OCI-M2 (cell line): ENCODE measurements around the gene PLPPR4.
"Not testable (repeated sequence)": the region's sequence is repeated elsewhere in the genome, so short reads cannot be mapped to it uniquely, and the experiment has no call there.

Source experiments
- DNase-seq: peaks from one replicate; lab custom pipeline; 2025; ENCODE audit not compliant: unreplicated experiment; lab: John Stamatoyannopoulos, UW

PLPPR4 gene

DNA sequence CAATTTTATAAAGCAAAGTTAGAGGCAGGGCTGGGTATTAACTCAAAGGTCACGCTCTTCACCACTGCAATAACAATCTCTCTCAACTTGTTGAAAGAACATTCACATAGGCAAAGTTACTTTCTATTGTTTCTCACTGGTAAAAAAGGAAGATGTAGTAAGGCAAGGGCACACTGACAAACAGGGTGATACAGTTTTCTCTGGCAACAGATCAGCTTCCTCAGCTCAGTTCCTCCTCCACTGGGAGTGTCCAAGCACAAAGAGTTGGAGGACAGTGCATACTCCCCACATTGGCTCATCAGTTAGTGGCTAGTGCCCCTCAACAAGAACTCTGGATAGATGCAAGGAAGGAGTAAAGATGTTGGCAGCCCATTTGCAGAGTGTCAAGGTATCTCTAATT, 3.7 kb downstream of the PLPPR4 start:
- DNase-seq = no peak

DNA sequence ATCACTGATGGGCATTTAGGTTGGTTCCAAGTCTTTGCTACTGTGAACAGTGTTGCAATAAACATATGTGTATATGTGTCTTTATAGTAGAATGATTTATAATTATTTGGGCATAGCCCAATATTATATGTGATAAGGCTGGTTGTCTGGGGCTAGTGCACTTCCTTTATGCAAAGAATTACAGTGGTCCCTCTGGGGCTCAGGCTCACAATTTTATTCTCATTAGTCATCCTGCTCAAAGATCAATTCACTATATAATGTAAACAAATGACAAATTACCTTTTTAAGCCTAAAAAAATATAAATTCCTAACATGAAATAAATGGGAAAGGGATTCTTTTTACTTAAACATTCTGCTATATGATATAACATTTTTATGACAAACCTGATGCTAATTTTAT, 5.0 kb downstream of the PLPPR4 start:
- DNase-seq = no peak

DNA sequence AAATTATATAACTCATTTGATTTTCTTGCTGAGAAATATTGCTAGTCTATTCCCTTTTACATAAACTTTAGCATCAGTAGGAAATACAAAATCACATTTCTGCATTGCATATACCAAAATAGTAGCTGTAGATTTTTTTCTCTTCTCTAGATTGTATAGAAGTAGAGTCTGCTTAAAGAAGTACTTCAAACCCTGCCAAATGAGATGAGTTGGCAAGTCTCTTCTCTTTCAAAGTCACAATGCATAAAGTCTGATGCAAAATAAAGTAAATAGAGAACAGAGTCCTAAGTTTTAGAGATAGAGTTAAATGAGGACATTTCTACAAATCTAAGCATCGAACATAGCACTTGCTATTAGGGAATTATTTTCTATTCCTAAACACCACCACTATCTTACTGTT, 6.4 kb downstream of the PLPPR4 start:
- DNase-seq = no peak

DNA sequence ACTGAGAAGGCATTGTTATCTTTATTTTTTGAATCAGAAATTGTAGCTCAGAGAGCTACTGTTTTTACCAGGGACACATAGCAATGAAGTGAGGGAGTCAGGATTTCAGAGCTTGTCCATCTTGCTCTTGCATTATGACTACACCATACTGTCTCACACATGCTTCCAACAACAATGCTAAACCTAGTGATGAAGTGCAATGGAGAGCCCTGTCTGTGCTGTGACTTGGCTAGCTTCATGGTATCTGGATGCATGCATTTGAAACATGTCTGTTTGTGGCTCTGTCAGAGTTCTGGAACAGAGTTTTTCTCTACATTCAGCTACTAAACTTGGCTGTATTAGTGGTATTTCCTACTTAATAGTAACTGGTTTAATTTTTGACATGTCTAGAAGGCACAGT, 7.0 kb downstream of the PLPPR4 start:
- DNase-seq = no peak

DNA sequence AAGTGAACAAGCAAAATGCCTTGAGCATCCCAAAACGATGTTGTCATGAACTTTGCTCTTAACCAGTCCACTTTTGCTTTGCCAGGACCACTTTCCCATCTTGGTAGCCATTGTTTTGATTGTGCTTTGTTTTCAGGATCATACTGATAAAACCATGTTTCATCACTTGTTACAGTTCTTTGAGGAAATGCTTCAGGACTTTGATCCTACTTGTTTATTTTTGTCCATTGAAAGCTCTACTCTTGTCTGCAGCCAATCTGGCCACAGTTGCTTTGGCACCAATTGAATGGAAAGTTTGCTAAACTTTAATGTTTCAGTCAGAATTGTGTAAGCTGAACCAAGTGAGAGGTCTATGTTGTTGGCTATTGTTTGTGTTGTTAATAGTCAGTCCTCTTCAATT, 12.8 kb downstream of the PLPPR4 start:
- DNase-seq = no peak

DNA sequence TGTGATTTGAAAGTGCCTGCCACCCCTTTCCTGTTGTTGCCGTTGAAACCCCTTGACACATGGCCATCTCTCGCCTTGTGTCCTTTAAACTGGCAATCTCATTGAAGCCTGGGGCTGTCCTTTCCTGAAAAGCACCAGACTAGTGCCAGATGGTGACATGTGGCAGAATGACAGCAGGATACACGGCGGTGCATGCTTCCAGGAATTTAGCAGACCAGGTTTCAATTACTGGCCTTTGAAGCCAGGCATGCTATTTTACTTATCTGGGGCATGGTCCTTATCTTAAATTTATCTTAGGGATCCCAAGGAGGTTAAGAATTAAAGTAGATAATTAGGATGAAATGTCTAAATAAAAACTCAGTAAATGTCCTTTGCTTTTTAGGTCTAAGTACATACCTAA, 15.2 kb downstream of the PLPPR4 start:
- DNase-seq = no peak

DNA sequence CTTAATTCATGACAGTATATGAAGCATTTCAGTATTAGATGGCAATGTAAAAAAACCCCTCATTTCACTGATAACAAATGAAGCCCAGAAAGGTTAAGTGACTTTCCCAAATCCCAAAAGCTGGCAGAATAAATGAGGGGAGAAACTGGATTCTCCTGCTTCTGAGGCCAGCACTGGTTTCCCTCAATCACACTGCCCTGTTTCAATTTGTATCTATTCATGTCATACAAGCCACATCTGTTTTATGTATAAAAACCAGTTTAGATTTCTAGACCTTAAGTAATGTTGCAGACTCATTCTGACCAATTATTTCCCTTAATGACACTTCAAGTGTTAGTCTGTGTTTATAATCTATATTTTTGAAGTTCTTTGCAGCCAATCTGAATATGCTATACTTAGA, 16.8 kb downstream of the PLPPR4 start:
- no peak for DNase-seq

DNA sequence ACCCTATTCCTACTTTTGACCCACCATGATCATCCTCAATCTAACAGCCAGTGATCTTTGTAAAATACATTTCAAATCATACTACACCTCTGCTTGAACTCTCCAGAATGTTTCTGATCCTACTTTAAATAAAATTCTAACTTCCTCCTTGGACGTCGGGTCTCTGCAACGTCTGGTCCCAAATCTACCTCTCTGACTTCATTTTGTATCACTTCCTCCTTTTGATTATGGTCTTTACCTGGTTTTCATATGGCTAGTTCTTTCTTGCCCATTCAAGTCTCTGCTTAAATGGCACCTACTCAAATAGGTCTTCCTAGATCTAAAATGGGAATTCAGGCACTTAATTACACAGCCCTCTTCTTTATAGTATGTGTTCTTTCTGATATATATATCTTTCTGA, 18.2 kb downstream of the PLPPR4 start:
- DNase-seq = no peak

DNA sequence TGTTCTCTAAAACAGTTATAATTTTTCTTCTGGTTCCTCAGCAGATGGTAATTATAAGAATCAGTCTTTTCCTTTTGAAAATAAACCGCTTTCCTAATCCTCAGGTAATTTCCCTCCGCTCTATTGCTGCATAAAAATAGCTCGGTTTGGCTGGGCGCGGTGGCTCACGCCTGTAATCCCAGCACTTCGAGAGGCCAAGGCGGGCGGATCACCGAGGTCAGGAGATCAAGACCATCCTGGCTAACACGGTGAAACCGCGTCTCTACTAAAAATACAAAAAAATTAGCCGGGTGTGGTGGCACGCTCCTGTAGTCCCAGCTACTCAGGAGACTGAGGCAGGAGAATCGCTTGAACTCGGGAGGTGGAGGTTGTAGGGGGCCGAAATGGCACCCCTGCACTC, 19.2 kb downstream of the PLPPR4 start:
- DNase-seq = not testable (repeated sequence)

DNA sequence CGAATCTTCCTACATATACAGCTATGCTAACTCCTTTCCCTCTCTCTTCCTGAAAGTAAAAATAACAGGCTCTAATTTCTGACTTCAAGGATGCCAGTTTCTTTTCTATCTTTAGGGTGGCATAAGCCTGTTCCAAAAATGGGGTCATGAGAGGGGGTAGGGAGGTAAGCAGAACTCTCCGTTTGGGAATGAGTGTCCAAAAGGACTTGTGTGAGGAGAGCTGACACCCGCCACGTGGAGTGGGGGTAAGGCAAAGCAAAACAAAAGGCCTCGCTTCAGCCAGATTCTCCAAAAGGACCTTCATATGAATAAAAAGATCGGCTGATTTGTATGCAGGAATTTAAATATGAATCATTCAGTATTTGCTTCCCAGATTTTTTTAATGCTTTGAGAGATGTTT, 28.6 kb downstream of the PLPPR4 start:
- DNase-seq = no peak

DNA sequence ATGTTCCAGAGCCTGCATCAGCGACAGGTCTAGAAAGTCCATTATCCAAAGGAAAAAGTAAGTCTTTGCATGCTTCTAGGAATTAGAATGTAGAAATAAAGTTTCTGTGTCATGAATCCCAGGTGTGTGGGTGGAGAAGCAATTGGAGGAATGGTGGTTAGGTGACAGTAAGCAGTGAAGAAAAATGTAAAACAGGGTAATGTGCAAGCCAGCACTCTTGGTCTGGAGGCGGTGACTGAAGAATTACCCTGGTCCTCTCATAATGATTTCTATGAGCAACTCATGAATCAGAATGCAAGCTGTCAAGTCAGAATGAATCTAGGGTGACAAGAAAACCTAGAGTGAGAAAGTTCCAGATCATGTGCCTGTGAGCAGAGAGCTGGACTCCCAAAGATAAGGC, 33.6 kb downstream of the PLPPR4 start:
- no peak for DNase-seq

DNA sequence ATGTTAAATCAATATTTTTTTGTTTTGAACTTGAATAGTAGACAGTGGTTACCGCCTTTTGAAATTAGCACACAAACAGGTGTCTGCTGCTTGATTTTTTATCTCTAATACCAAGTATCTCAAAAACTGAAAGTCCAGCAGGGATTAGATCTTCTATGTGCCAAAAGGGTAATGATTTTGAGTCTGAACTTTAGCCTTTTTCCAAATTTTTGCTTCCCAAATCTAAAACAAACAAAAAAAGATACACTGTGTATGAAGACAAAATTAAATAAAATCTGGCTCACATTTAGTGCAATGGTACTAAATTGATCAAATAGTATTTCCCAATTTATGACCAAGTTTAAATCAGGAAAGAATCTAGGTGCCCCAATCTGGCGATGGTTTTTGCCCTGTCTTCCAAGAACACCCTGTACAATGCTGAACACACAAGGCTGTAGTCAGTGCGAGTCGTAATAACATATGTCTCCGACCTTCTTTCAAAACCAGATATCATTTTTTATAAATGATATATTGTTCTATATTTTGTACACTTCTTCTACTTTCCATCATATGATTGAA, 40.5 kb downstream of the PLPPR4 start:
- no peak for DNase-seq

DNA sequence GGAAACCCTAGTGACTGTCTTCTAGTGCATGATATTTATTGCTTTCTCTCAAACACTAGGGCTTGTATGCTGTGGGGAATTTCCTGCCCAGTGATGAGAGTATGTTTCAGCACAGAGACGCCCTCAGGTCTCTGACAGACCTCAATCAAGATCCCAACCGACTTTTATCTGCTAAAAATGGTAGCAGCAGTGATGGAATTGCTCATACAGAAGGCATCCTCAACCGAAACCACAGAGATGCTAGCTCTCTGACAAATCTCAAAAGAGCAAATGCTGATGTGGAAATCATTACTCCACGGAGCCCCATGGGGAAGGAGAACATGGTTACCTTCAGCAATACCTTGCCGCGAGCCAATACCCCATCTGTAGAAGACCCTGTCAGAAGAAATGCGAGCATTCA, 41.3 kb downstream of the PLPPR4 start:
- DNase-seq = no peak

DNA sequence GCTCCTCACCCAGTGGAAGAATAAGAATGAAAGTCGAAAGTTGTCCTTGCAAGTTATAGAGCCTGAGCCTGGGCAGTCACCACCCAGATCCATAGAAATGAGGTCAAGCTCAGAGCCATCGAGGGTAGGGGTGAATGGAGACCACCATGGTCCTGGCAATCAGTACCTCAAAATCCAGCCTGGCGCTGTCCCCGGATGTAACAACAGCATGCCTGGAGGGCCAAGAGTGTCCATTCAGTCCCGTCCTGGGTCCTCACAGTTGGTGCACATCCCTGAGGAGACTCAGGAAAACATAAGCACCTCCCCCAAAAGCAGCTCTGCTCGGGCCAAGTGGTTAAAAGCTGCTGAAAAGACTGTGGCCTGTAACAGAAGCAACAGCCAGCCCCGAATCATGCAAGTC, 41.8 kb downstream of the PLPPR4 start:
- no peak for DNase-seq

DNA sequence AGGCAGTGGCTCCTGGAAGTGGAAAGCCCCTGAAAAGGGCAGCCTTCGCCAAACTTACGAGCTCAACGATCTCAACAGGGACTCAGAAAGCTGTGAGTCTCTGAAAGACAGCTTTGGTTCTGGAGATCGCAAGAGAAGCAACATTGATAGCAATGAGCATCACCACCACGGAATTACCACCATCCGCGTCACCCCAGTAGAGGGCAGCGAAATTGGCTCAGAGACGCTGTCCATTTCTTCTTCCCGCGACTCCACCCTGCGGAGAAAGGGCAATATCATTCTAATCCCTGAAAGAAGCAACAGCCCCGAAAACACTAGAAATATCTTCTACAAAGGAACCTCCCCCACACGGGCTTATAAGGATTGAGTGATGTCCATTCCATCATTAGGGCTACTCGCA, 42.4 kb downstream of the PLPPR4 start:
- no peak for DNase-seq

DNA sequence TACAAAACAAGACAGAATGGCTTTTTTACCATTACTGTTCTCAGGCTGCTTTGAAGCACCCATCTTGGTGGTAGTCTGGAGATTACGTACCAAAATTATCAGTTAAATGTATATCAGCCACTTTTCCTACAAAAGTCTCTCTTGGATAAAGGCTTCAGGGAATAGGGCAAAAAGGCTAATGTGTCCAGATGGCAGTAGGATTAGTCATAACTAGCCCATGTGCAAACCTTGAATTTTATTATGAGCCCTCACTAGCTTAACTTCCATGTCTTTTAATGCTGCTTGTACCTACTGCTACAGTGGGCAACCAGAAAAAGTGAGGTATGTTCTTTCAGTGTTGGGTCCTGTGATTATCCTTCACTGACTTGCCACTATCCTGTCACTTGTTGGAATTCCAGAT, 51.0 kb downstream of the PLPPR4 start:
- no peak for DNase-seq

DNA sequence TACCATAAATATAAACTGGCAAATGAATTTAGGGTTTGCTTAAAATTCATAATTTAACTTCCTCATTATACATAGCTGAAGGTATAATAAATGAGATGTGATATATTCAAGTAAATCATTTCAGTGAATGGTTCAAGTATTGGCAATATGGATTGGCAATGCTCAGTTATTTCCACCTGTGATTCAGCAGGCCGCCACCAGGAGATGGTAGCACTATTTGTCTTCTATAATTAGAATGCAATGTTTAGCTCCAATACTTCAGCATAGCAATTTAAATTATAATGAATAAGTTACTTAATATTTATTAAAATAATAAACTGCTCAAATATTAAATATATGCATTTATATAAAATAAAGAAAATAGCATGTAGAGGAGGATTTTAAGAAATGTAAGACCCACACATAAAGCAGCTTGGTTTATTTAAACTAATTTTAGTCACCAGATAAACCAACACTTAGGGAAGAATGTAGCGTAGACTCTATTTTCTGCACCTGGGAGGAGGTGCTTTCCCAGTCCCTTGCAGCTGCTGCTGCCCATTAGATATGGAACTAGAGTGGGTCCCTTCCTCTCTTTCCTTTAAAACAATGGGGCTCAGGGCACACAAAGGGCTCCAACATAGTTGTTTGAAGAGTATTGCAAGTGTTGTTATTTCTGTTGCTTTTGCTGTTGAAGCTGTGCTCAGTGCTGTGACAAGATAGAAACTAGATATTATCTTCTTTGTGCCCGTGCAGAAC, 62.1 kb downstream of the PLPPR4 start:
- DNase-seq = no peak

DNA sequence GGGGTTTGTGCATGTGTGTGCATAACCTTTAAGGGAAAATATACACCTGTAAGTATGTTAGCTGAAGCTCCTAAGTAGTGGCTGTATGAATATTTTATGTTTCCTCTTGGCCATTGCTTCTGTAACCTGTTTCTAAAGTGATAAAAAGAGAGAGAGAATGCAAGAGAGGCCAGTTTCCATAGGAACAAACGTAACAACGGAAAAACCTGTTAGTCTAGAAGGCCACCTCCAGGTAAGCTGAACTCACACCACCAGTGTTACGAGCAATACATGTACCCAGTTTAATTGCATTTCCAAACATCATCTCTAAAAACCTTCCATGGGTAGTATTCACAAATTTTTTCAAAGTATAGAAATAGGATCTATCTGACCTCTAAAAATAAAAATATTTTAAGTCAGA, 63.1 kb downstream of the PLPPR4 start:
- DNase-seq = no peak

DNA sequence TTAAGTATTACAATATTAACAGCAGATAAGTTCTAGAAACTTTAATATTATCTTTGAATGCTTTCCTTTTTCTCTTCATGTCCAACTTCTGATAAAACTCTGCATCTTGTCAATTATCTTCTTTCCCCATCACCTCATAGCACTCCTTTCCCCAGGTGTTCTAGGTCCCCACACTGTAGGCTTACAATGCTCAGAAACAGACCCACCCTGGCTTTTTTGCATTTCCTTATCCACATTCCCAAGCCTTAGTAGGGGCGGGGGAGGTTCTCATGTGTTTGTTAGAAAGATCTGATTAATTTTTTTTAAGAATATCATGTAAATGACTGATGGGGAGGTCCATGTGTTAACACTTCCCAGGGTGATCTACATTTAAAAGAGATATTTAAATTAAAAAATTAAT, 63.9 kb downstream of the PLPPR4 start:
- DNase-seq = no peak

DNA sequence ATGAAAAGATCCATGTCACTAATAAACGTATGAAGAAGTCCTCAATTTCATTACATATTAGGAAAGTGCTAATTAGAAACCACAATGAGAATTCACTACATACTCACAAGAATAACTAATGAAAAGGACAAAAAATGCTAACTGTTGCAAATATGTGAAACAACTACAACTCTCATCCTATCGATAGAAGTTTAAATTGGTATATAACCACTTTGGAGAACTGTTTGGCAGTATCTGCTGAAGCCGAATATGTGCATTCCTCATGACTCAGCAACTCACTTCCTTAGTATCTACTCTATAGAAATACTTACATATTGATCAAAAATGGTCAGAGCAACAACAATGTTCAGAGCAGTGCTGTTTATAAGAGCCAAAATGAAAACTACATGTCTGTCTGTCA, 66.8 kb downstream of the PLPPR4 start:
- no peak for DNase-seq

DNA sequence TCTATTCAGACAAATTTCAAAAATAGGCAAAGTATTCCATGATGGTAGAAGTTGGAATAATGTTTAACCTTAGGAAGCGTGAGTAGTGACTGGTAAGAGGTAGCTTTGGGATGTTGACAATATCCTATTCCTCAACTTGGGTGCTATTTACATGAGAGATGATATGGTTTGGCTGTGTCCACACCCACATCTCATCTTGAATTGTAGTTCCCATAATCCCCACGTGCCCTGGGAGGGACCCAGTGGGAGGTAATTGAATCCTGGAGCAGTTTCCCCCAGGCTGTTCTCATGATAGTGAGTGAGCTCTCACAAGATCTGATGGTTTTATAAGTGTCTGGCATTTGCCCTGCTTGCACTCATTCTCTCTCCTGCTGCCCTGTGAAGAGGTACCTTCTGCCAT, 67.3 kb downstream of the PLPPR4 start:
- no peak for DNase-seq

DNA sequence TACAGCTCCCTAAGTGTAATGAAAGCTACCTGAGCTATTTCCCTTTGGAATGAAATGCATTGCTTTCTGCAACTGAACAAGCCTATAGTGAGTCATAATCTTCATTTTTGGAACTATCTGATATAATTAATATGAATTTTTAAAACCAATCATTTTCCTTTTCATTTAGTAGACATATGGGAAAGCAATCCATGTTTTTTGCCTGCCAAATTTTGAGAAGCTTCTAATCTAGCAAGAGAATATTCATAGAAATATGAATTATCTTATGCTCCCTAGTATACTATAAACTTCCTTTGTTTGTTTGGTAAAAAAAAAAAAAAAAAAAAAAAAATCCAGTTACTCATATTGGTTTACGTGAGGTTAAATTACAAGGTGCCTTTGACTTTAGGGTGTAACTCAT, 68.3 kb downstream of the PLPPR4 start:
- DNase-seq = no peak

DNA sequence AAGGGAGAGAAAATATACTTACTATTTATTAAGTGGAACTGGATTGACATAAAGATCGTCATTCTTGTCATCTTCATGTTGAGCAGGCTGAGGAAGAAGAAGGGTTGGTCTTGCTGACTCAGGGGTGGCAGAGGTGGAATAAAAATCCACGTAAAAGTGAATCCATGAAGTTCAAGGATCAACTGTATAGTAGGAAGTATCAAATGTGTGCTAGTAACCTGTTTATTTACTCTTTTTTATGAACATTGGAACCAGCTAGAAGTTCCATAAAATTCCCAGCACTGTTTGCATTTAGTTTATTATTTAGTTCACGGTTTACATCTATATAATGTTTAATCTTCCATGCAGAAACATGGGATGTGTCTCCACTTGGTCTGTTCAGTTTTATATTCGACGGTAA, 70.7 kb downstream of the PLPPR4 start:
- no peak for DNase-seq
